SK-N-SH treated with all-trans-retinoic acid at 6 μM for 48 hours (cell line): Measurements from ENCODE around the gene CATSPERZ.

Experiments
- ATAC-seq: fragments of 200-7000 bp; cut with Tn5 transposase; 3 replicates; pipeline ENCODE4 v1.9.1; 2020; ENCODE audit warnings: mild to moderate bottlenecking, moderate library complexity
- ARNTL ChIP-seq: fragments of 450-650 bp; formaldehyde crosslinking; IDR thresholded peaks from 2 replicates; pipeline ENCODE4 v1.5.0; 2020; ENCODE audit warnings: low read depth, mild to moderate bottlenecking, moderate library complexity, borderline replicate concordance
- BACH2 ChIP-seq: fragments of 250-450 bp; sonication (Bioruptor Pico); IDR thresholded peaks from 2 replicates; pipeline ENCODE4 v1.9.0; 2021; ENCODE audit warnings: mild to moderate bottlenecking, borderline replicate concordance
- CSDC2 ChIP-seq: fragments of 250-450 bp; sonication (Bioruptor Pico); IDR thresholded peaks from 2 replicates; pipeline ENCODE4 v1.5.0; 2020; ENCODE audit warnings: mild to moderate bottlenecking, moderate library complexity
- ESRRG ChIP-seq: fragments of 250-450 bp; sonication (Bioruptor Pico); IDR thresholded peaks from 2 replicates; pipeline ENCODE4 v1.6.1; 2021; ENCODE audit warnings: mild to moderate bottlenecking
- ISL1 ChIP-seq: fragments of 250-450 bp; sonication (Bioruptor Pico); IDR thresholded peaks from 2 replicates; pipeline ENCODE4 v2.1.2; 2022; ENCODE audit warnings: mild to moderate bottlenecking, moderate library complexity
- OSR1 ChIP-seq: fragments of 250-450 bp; sonication (Bioruptor Pico); IDR thresholded peaks from 2 replicates; pipeline ENCODE4 v1.8.0; 2022; ENCODE audit warnings: moderate library complexity, mild to moderate bottlenecking, inconsistent platforms
- PPARA ChIP-seq: fragments of 250-450 bp; sonication (Bioruptor Pico); IDR thresholded peaks from 2 replicates; pipeline ENCODE4 v1.5.0; 2020; ENCODE audit warnings: mild to moderate bottlenecking, borderline replicate concordance
- RARB ChIP-seq: fragments of 250-450 bp; sonication (Bioruptor Pico); IDR thresholded peaks from 2 replicates; pipeline ENCODE4 v1.8.0; 2021; ENCODE audit warnings: mild to moderate bottlenecking, moderate library complexity
- SNAI2 ChIP-seq: fragments of 250-450 bp; sonication (Bioruptor Pico); IDR thresholded peaks from 2 replicates; pipeline ENCODE4 v1.5.0; 2020; ENCODE audit warnings: mild to moderate bottlenecking, moderate library complexity
- TCF4 ChIP-seq: fragments of 250-450 bp; sonication (Bioruptor Pico); IDR thresholded peaks from 2 replicates; pipeline ENCODE4 v1.8.0; 2021; ENCODE audit warnings: mild to moderate bottlenecking, moderate library complexity, borderline replicate concordance
- TOX ChIP-seq: fragments of 250-450 bp; sonication (Bioruptor Pico); IDR thresholded peaks from 2 replicates; pipeline ENCODE4 v1.8.0; 2021; ENCODE audit warnings: mild to moderate bottlenecking, moderate library complexity, borderline replicate concordance
- ZC3H10 ChIP-seq: fragments of 250-450 bp; sonication (Bioruptor Pico); IDR thresholded peaks from 2 replicates; pipeline ENCODE4 v1.5.1; 2021; ENCODE audit warnings: mild to moderate bottlenecking, moderate library complexity
- ZFP3 ChIP-seq: fragments of 250-450 bp; sonication (Bioruptor Pico); IDR thresholded peaks from 2 replicates; pipeline ENCODE4 v1.5.0; 2020; ENCODE audit warnings: mild to moderate bottlenecking, moderate library complexity
- ZFP30 ChIP-seq: fragments of 450-650 bp; formaldehyde crosslinking; IDR thresholded peaks from 2 replicates; pipeline ENCODE4 v1.5.0; 2022; ENCODE audit warnings: mild to moderate bottlenecking, moderate library complexity
- ZNF565 ChIP-seq: fragments of 450-650 bp; formaldehyde crosslinking; conservative IDR thresholded peaks from 2 replicates; pipeline ENCODE4 v1.5.0; 2020; ENCODE audit warnings: low read depth, mild to moderate bottlenecking, moderate library complexity
- ZNF70 ChIP-seq: fragments of 450-650 bp; formaldehyde crosslinking; IDR thresholded peaks from 2 replicates; pipeline ENCODE4 v1.5.0; 2020; ENCODE audit warnings: mild to moderate bottlenecking, moderate library complexity
- ZNF8 ChIP-seq: fragments of 450-650 bp; formaldehyde crosslinking; IDR thresholded peaks from 2 replicates; pipeline ENCODE4 v1.5.0; 2020; ENCODE audit warnings: mild to moderate bottlenecking, moderate library complexity
- TF ChIP-seq, protein P1 (sequence below): fragments of 250-450 bp; sonication (Bioruptor Pico); IDR thresholded peaks from 2 replicates; pipeline ENCODE4 v1.5.1; 2021; ENCODE audit warnings: mild to moderate bottlenecking, moderate library complexity
- TF ChIP-seq, protein P2 (sequence below): fragments of 250-450 bp; sonication (Bioruptor Pico); IDR thresholded peaks from 2 replicates; pipeline ENCODE4 v1.5.1; 2020; ENCODE audit warnings: low read depth, mild to moderate bottlenecking, moderate library complexity
- TF ChIP-seq, protein P3 (sequence below): fragments of 250-450 bp; sonication (Bioruptor Pico); IDR thresholded peaks from 2 replicates; pipeline ENCODE4 v1.8.0; 2021; ENCODE audit warnings: low read depth, mild to moderate bottlenecking, moderate library complexity, borderline replicate concordance
- TF ChIP-seq, protein P4 (sequence below): fragments of 250-450 bp; sonication (Bioruptor Pico); IDR thresholded peaks from 2 replicates; pipeline ENCODE4 v1.8.0; 2020; ENCODE audit warnings: mild to moderate bottlenecking, moderate library complexity, borderline replicate concordance

CATSPERZ gene

DNA sequence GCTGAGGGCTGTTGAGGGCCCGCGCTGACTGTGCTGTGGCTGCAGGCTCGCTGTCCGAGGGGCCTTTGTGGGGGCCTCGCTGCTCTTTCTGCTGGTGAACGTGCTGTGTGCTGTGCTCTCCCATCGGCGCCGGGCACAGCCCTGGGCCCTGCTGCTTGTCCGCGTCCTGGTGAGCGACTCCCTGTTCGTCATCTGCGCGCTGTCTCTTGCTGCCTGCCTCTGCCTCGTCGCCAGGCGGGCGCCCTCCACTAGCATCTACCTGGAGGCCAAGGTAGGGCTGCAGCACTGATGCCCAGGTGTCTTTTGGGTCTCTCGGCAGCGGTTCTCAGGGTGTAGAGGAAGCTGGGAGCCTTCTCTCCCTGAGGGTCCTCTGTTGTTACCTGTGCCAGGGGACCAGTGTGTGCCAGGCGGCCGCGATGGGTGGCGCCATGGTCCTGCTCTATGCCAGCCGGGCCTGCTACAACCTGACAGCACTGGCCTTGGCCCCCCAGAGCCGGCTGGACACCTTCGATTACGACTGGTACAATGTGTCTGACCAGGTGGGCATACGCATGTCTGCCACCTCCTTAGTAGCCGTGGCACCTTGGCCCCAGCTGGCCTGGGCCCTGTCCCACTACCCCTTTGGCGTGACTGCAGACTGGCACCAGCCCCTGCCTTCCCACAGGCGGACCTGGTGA is 12.3 kb upstream of the CATSPERZ start:
- ATAC-seq = no peak
- TF ChIP-seq ZNF8 (CRISPR knock-in tag) = no peak
- TF ChIP-seq, protein P1, sequence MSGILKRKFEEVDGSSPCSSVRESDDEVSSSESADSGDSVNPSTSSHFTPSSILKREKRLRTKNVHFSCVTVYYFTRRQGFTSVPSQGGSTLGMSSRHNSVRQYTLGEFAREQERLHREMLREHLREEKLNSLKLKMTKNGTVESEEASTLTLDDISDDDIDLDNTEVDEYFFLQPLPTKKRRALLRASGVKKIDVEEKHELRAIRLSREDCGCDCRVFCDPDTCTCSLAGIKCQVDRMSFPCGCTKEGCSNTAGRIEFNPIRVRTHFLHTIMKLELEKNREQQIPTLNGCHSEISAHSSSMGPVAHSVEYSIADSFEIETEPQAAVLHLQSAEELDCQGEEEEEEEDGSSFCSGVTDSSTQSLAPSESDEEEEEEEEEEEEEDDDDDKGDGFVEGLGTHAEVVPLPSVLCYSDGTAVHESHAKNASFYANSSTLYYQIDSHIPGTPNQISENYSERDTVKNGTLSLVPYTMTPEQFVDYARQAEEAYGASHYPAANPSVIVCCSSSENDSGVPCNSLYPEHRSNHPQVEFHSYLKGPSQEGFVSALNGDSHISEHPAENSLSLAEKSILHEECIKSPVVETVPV (CRISPR knock-in tag) = no peak
- TF ChIP-seq ESRRG = no peak
- no peak for TF ChIP-seq CSDC2 (CRISPR knock-in tag)
- TF ChIP-seq PPARA (CRISPR knock-in tag) = no peak
- TF ChIP-seq ZNF565 (CRISPR knock-in tag) = no peak
- no peak for TF ChIP-seq BACH2 (CRISPR knock-in tag)
- no peak for TF ChIP-seq ZFP30
- no peak for TF ChIP-seq ARNTL
- no peak for TF ChIP-seq TCF4
- TF ChIP-seq ISL1 = no peak
- no peak for TF ChIP-seq ZNF70
- TF ChIP-seq, all 23 proteins: peak for 0

DNA sequence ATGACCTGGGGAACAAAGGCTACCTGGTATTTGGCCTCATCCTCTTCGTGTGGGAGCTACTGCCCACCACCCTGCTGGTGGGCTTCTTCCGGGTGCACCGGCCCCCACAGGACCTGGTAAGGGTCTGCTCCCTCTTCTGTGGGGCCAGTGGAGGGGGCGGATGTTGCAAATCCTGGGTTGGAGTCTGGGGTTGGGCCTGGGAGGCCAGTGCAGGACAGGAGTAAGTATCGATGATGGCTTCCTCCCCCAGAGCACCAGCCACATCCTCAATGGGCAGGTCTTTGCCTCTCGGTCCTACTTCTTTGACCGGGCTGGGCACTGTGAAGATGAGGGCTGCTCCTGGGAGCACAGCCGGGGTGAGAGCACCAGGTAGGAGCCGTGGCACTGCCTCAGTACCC is 11.8 kb upstream of the CATSPERZ start:
- ATAC-seq = no peak
- no peak for TF ChIP-seq ISL1
- TF ChIP-seq TCF4 = no peak
- no peak for TF ChIP-seq ZNF70
- TF ChIP-seq, protein P1 (CRISPR knock-in tag) = no peak
- TF ChIP-seq BACH2 (CRISPR knock-in tag) = no peak
- no peak for TF ChIP-seq ESRRG
- TF ChIP-seq, protein P2, sequence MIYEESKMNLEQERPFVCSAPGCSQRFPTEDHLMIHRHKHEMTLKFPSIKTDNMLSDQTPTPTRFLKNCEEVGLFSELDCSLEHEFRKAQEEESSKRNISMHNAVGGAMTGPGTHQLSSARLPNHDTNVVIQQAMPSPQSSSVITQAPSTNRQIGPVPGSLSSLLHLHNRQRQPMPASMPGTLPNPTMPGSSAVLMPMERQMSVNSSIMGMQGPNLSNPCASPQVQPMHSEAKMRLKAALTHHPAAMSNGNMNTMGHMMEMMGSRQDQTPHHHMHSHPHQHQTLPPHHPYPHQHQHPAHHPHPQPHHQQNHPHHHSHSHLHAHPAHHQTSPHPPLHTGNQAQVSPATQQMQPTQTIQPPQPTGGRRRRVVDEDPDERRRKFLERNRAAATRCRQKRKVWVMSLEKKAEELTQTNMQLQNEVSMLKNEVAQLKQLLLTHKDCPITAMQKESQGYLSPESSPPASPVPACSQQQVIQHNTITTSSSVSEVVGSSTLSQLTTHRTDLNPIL = no peak
- no peak for TF ChIP-seq OSR1 (CRISPR knock-in tag)
- TF ChIP-seq, protein P3, sequence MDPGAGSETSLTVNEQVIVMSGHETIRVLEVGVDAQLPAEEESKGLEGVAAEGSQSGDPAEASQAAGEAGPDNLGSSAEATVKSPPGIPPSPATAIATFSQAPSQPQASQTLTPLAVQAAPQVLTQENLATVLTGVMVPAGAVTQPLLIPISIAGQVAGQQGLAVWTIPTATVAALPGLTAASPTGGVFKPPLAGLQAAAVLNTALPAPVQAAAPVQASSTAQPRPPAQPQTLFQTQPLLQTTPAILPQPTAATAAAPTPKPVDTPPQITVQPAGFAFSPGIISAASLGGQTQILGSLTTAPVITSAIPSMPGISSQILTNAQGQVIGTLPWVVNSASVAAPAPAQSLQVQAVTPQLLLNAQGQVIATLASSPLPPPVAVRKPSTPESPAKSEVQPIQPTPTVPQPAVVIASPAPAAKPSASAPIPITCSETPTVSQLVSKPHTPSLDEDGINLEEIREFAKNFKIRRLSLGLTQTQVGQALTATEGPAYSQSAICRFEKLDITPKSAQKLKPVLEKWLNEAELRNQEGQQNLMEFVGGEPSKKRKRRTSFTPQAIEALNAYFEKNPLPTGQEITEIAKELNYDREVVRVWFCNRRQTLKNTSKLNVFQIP (CRISPR knock-in tag) = no peak
- TF ChIP-seq ZFP3 (CRISPR knock-in tag) = no peak
- TF ChIP-seq, protein P4, sequence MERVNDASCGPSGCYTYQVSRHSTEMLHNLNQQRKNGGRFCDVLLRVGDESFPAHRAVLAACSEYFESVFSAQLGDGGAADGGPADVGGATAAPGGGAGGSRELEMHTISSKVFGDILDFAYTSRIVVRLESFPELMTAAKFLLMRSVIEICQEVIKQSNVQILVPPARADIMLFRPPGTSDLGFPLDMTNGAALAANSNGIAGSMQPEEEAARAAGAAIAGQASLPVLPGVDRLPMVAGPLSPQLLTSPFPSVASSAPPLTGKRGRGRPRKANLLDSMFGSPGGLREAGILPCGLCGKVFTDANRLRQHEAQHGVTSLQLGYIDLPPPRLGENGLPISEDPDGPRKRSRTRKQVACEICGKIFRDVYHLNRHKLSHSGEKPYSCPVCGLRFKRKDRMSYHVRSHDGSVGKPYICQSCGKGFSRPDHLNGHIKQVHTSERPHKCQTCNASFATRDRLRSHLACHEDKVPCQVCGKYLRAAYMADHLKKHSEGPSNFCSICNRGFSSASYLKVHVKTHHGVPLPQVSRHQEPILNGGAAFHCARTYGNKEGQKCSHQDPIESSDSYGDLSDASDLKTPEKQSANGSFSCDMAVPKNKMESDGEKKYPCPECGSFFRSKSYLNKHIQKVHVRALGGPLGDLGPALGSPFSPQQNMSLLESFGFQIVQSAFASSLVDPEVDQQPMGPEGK (CRISPR knock-in tag) = no peak

DNA sequence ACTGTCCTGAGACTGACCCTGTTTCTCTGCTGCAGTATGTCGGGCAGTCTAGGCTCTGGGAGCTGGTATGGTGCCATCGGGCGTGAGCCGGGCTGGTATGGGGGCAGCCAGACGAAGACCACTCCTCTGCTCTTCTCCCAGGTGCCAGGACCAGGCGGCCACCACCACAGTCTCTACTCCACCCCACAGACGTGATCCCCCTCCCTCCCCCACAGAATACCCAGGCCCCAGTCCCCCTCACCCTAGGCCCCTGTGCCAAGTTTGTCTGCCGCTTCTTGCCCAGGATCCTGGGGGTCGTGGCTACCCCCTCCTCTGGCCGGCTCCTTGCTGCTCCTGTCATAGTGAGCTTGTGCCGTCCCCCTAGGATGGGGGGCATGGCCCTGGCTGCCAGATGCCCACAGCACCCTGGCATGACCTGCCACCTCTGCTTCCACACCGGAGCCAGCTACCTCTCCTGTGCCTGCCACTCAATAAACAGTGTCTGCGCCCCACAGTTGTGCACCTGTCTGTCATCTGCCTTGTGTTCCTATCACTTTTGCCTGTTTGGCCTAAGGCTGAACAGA is 11.1 kb upstream of the CATSPERZ start:
- no peak for ATAC-seq
- TF ChIP-seq SNAI2 (CRISPR knock-in tag) (no peak), ZC3H10 (CRISPR knock-in tag) (no peak), TOX (CRISPR knock-in tag) (no peak), RARB (CRISPR knock-in tag) (no peak), OSR1 (CRISPR knock-in tag) (no peak), ZNF565 (CRISPR knock-in tag) (no peak)
- TF ChIP-seq, protein P3 (CRISPR knock-in tag) = no peak
